ENCODE results near the gene CGA. TPM values are rescaled to one million over a fixed set of nuclear protein-coding genes. Genes with fewer than 3 reads are reported as not detected.

The CGA gene
- polyA plus RNA-seq, 1 donor (not counting 4 experiments of a cell fraction or from before 2014, with no cell fraction given) = not detected

DNA sequence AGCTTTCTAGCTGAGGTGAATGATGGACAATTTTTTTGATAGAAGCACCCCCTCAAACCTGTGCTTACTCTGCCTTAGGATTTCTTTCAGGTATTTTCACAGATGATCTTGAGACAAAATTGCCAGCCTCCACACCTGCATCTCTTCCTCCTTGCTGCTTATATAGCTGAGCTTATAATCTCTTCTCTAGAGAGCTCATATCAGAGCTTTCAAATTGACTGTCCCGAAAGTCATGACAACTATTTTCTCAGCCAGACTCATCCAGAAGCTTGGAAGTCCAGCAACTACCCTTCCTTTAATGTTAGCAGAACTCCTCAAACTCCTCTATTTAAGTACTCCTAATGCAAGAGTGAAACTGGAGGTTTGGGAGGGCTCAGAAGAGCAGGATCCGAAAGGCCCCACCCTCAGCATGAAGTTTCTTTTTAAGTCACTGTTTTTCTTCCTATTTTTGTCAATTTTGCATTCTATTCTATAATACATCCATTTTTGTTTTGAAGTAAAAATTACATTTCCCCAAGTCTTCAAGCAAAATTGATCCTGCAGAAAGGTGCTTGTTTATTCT lies 12.7 kb downstream of the CGA start:
- Histone ChIP-seq H3K9me3 (ENCODE audit: control insufficient read depth, low read depth, low read length) (no peaks in the 10 kb centered on the region), H3K27ac (ENCODE audit: control insufficient read depth, insufficient read depth, low read length) (no peak overlapping the region), H3K4me1 (ENCODE audit: control insufficient read depth, extremely low read depth, insufficient read depth, low read length) (no peaks in the 10 kb centered on the region), H2AFZ (ENCODE audit: control insufficient read depth, low read length) (no peak overlapping the region), H3K4me3 (ENCODE audit: control insufficient read depth in 2 of 3, extremely low read depth in 1 of 3, insufficient read depth in 2 of 3, low read depth in 1 of 3, low read length in 3 of 3) (no peak overlapping the region), H3K79me2 (ENCODE audit: control insufficient read depth, insufficient read depth, low read length) (no peaks in the 10 kb centered on the region), H3K4me2 (ENCODE audit: control insufficient read depth, extremely low read depth, insufficient read depth, low read depth, low read length) (no peak overlapping the region), H3K27me3 (ENCODE audit: control insufficient read depth, extremely low read depth, insufficient read depth, low read length) (no peaks in the 10 kb centered on the region), H3K9ac (ENCODE audit: control insufficient read depth, extremely low read depth, insufficient read depth, low read length) (no peak overlapping the region), H3K9me1 (ENCODE audit: control insufficient read depth, extremely low read depth, insufficient read depth, low read length) (no peaks in the 10 kb centered on the region), H4K20me1 (ENCODE audit: control insufficient read depth, extremely low read depth, insufficient read depth, low read length) (no peaks in the 10 kb centered on the region), H3K36me3 (ENCODE audit: control insufficient read depth in 2 of 2, extremely low read depth in 1 of 2, insufficient read depth in 2 of 2, low read length in 2 of 2) (no peaks in the 10 kb centered on the region)
- DNase-seq (ENCODE audit: low read depth, low spot score) = no peak
- dilution Hi-C loops (cut with MboI; ENCODE audit: extremely low pct_ligation_motif_present, low sequenced_read_pairs) = no loop called here
- TF ChIP-seq, protein P1, sequence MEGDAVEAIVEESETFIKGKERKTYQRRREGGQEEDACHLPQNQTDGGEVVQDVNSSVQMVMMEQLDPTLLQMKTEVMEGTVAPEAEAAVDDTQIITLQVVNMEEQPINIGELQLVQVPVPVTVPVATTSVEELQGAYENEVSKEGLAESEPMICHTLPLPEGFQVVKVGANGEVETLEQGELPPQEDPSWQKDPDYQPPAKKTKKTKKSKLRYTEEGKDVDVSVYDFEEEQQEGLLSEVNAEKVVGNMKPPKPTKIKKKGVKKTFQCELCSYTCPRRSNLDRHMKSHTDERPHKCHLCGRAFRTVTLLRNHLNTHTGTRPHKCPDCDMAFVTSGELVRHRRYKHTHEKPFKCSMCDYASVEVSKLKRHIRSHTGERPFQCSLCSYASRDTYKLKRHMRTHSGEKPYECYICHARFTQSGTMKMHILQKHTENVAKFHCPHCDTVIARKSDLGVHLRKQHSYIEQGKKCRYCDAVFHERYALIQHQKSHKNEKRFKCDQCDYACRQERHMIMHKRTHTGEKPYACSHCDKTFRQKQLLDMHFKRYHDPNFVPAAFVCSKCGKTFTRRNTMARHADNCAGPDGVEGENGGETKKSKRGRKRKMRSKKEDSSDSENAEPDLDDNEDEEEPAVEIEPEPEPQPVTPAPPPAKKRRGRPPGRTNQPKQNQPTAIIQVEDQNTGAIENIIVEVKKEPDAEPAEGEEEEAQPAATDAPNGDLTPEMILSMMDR (optimal IDR thresholded peaks at IDR 0.05 in 1 of 3, IDR thresholded peaks at IDR 0.05 in 1 of 3, conservative IDR thresholded peaks at IDR 0.05 in 1 of 3; ENCODE audit: extremely low read depth in 1 of 3, insufficient read depth in 2 of 3, low read length in 3 of 3) = no peak
- no peak for TF ChIP-seq EZH2 (IDR thresholded peaks at IDR 0.05; ENCODE audit: low read length)
- FAIRE-seq = no peak

DNA sequence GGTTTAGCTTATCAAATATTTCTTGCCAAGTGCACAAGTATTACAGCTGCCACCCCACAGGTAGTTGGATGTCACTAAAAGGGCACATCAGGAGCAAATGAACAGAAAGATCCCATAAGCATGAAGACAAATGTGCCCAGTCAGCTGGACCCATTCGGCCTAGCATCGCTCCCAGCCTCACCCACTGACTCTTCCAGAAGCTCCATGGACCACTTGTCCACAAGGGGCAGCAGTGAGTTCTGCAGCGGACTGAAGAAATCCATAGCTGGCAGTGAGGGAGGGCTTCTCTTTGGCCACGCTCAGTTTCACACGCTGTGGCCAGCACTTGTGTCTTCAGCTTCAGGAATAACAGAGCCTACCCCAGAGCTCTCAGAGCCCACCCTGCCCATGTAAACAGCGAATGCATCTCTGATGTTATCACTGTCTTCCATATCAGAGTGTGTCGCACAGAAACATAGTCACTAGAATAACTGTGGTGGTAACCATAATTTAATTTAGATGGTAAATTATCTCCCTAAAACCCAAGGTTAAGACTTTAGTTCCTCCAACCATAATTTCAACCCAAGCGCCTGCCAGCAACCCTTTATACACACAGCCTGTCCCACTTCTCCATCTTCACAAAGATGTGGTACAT lies 15.8 kb downstream of the CGA start:
- no peak overlapping the region for H3K4me3 ChIP-seq (ENCODE audit: control insufficient read depth in 2 of 3, extremely low read depth in 1 of 3, insufficient read depth in 2 of 3, low read depth in 1 of 3, low read length in 3 of 3)
- no peak overlapping the region for H2AFZ ChIP-seq (ENCODE audit: control insufficient read depth, low read length)
- FAIRE-seq (peak; percentile 69), DNase-seq (ENCODE audit: low read depth, low spot score) (peak; percentile 11)
- H3K27me3 ChIP-seq (ENCODE audit: control insufficient read depth, extremely low read depth, insufficient read depth, low read length) = no peaks in the 10 kb centered on the region
- dilution Hi-C loops (cut with MboI; ENCODE audit: extremely low pct_ligation_motif_present, low sequenced_read_pairs) = no loop called here
- H3K4me2 ChIP-seq (ENCODE audit: control insufficient read depth, extremely low read depth, insufficient read depth, low read depth, low read length) = no peak overlapping the region
- no peak overlapping the region for H3K9ac ChIP-seq (ENCODE audit: control insufficient read depth, extremely low read depth, insufficient read depth, low read length)
- TF ChIP-seq, protein P1 (optimal IDR thresholded peaks at IDR 0.05 in 1 of 3, IDR thresholded peaks at IDR 0.05 in 1 of 3, conservative IDR thresholded peaks at IDR 0.05 in 1 of 3; ENCODE audit: extremely low read depth in 1 of 3, insufficient read depth in 2 of 3, low read length in 3 of 3) = peak; percentile 86 to 97 (median 96)
- no peak for TF ChIP-seq EZH2 (IDR thresholded peaks at IDR 0.05; ENCODE audit: low read length)
- no peak overlapping the region for H3K27ac ChIP-seq (ENCODE audit: control insufficient read depth, insufficient read depth, low read length)
- H3K79me2 ChIP-seq (ENCODE audit: control insufficient read depth, insufficient read depth, low read length) = no peaks in the 10 kb centered on the region
- no peaks in the 10 kb centered on the region for H3K9me1 ChIP-seq (ENCODE audit: control insufficient read depth, extremely low read depth, insufficient read depth, low read length)
- no peaks in the 10 kb centered on the region for H3K4me1 ChIP-seq (ENCODE audit: control insufficient read depth, extremely low read depth, insufficient read depth, low read length)
- H3K36me3 ChIP-seq (ENCODE audit: control insufficient read depth in 2 of 2, extremely low read depth in 1 of 2, insufficient read depth in 2 of 2, low read length in 2 of 2) = no peaks in the 10 kb centered on the region
- no peaks in the 10 kb centered on the region for H3K9me3 ChIP-seq (ENCODE audit: control insufficient read depth, low read depth, low read length)
- H4K20me1 ChIP-seq (ENCODE audit: control insufficient read depth, extremely low read depth, insufficient read depth, low read length) = no peaks in the 10 kb centered on the region
